NT2/D1 (cell line): ENCODE results near the gene ZNF428.
"Not testable (repeated sequence)": the region's sequence is repeated elsewhere in the genome, so short reads cannot be mapped to it uniquely, and the experiment has no call there.

Source experiments
- SUZ12 ChIP-seq: IDR thresholded peaks from 2 replicates; pipeline ENCODE4 v1.6.1; 2011; ENCODE audit not compliant: insufficient read length, insufficient read depth; ENCODE audit errors: extremely low read depth
- YY1 ChIP-seq: IDR thresholded peaks from 2 replicates; pipeline ENCODE4 v1.6.1; 2011; ENCODE audit not compliant: insufficient read length, insufficient read depth
- ZNF274 ChIP-seq: IDR thresholded peaks from 2 replicates; pipeline ENCODE4 v1.6.1; 2011; ENCODE audit warnings: mild to moderate bottlenecking, low read depth, low read length

DNA sequence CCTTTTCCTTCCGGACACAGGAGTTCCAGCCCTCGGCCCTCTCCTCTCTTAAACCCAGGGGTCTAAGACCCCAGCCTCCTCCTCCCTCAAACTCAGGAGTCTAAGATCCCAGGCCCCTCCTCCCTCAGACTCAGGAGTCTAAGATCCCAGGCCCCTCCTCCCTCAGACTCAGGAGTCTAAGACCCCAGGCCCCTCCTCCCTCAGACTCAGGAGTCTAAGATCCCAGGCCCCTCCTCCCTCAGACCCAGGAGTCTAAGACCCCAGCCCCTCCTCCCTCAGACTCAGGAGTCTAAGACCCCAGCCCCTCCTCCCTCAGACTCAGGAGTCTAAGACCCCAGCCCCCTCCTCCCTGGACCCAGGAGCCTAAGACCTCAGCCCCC lies 16.1 kb upstream of the ZNF428 start:
- not testable (repeated sequence) for TF ChIP-seq YY1, ZNF274, SUZ12
